ENCODE measurements around the gene EXOSC5.
"Not testable (repeated sequence)": the region's sequence is repeated elsewhere in the genome, so short reads cannot be mapped to it uniquely, and the experiment has no call there.

Gene EXOSC5

DNA sequence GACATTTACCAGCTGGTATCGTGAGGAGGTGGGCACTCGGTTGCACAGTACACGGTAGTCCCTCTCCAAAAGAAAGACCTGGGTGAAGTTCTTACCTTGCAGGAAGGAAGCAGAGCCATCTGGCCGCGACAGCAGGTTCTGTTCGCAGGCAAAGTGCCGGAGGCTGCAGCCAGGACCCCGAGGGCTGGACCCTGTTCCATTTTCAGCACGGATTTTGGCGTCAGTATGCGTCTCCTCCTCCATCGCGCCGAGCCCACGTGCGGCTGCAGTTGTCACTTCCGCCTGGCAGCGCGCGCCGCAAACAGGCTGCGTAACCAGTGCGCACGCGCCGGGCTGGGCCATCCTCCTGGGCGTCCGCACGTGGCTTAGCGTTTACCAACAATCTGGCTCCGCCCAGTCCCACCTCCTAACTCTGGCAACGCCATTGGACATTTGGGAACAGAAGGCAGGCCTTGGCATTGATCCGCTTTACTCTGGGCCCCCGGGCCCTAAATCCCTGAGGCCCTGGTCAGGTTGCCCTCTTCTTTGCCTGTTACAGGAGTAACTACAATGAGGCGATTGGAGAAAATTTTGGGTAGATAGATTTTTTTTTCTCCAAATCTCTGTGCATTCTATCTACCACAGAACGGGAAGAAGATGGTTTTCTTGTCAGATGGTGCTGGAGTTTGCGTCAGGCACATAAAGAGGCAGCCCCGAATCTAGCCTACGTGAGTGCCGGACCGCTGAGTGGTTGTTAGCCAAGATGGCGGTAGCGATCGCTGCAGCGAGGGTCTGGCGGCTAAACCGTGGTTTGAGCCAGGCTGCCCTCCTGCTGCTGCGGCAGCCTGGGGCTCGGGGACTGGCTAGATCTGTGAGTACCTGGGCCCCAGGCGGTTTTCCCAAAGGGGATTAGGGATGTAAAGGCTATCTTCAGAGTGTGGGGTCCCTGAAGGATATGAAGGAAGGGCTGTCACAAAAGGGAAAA, at the start of gene EXOSC5, which contains the start of gene BCKDHA:
Gene EXOSC5 (minus strand): TSS at position 274 of the 964 bp plus-strand sequence. CDS start 31 bp downstream, at position 243.
Gene BCKDHA (plus strand): TSS at position 733 of the 964 bp plus-strand sequence. CDS start 10 bp downstream, at position 743.
- peak; percentile 99 for DNase-seq

DNA sequence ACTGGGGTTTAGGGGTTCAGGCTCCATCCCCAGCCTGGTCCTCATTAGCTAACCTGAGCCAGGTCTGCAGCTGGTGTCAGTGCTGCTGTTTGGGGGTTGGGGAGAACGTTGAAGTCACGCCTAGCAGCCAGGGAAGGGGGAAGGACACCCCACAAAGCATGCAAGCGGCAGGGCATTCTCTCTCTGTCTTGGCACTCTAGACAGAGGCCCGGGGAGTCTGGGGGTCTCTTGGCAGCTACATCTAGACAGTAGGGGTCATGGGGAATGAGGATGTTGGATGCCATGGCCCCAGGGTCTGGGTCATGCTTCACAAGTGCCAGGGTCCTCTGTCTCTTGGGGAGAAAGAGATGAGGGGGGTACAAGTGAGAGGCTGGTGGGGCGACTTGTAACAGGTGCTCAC, 48.4 kb upstream of the EXOSC5 start:
- no peak for DNase-seq

- DNase-seq, result no peak
These were observed 46.8 kb upstream of the EXOSC5 start for GRCh38 chr19:41443813-41444455.

DNA sequence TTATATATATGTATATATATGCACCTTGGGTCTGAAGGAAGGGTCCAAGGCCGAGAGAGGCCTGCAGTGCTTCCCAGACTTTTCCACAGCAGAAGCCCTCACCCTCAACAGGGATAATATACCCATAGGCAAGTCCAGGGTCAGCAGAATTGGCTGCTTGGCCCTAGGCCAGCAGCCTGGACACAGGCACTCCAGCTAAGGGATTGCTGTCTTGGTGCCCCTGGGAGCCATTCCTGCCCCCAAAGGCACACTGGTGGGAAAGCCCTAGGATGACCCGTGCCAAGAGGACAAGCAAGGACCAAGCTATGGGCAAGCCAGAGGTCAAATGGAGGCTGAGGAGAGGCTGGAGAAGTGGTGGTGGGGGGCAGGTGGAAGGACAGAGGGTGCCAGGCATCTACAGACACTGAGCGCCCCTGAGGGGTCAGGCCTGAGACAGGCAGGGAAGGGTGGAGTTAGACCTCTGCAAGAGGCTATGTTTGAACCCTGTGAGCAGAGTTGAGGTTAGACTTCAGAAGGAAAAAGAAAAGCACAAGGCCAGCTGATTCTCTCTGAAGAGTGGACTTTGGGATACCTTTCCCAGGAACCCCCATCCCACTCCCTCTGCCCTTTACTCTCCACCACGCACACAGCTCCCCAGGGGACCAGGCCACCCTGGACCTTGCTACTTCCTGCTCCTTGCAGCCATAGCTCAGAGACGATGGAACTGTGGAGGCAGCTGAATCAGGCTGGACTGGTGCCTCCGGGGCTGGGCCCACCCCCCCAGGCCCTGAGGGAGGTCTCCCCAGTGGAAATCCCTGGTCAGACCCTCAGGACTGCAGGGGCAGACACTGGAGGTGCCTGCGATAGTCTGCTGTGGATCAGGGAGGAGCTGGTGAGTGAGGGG, 45.6 kb upstream of the EXOSC5 start, which contains the start of gene ERICH4:
Gene ERICH4 (plus strand): TSS at position 684 of the 883 bp plus-strand sequence. CDS start 14 bp downstream, at position 698.
- DNase-seq, result no peak

DNA sequence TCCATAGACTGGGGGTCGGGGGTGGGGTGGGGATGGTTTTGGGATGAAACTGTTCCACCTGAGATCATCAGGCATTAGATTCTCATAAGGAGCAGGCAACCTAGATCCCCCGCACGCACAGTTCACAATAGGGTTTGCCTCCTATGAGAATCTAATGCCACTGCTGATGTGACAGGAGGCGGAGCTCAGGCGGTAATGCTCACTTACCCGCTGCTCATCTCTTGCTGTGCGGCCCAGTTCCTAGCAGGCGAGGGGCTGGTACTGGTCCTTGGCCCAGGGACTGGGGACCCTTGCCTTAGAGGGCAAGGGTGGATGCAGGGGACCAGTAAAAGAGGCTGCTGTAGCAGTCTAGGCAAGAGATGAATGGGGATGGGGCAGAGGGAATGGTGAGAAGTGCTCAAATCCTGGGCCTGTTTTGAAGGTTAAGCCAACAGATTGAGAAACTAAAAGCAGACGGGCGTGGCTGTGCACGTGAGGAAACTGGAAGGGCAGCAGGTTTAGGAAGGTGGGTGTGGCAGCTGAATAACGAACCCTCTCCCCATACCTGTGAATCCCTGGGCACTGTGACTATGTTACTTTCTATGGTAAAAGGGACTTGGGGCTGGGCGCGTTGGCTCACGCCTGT, 44.3 kb upstream of the EXOSC5 start:
- DNase-seq, result no peak

DNA sequence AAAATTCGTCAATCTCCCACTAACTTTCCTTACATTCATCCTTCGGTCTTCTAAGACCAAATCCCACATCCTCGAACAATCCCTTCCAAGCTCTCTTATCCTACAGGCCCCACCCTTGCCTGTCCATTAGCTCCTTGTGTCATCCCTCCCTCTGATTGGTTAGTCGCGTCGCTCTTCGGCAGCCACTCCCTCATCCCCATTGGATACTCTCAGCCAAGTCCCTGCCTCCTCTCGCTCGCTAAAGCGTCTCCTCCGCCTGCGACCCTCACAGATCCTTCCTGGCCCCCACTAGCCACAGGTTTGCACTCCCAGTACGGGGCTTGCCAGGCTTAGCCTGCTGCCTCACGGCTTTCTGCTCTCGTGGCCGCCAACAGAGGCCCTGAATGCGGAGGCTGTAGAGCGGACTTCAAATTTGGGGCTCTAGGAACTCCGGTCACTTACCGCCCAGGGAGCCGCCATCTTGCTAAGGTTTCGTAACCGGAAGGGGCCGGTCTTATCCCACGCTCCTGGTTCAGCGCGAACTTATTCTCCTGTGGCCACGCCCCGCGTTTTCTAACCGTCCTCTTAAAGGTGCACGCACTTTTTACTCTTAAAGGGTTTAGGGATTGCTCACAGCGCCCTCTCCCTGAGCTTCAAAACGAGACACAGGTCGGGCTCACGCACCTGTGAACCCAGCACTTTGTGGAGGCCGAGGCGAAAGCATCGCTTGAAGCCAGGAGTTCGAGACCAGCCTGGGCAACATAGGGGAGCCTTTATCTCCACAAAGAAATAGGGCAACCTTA, 42.5 kb upstream of the EXOSC5 start, which contains the start of gene DMAC2:
Gene DMAC2 (minus strand): TSS at position 472 of the 782 bp plus-strand sequence. CDS start 13 bp downstream, at position 459.
- peak; percentile 98 for DNase-seq

DNA sequence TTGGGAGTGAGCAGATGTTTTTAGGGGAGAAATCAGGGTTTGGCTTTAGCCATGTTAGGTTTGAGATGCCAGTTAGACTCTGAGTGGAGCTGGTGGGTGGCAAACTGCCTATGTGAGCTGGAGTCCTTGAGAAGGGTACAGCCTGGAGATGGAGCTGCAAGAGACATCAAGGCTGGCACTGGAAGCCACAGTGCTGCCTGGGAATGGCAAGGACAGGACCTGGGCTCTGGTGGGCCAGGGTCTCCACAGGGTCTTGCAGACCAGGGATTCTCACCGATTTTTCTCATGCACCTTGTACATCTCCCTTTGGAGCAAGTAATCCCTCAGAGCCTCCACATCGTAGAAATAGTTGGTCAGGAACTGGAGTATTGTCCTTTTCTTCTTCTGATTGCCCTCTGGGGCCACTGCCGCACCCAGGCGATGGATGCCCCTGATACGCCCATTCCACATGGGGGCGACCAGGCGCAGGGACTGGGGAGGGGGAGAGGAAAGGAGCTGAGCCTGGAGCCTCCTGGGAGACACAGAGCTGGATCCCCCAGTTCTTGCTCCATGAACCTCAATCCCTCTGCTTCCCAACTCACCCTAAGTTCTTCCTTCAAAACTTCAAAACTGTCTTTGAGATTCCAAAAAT, 40.9 kb upstream of the EXOSC5 start:
- no peak for DNase-seq

- no peak for DNase-seq
These were observed 39.5 kb upstream of the EXOSC5 start for GRCh38 chr19:41436674-41436951.

- DNase-seq, result no peak
These were observed 38.9 kb upstream of the EXOSC5 start for GRCh38 chr19:41435936-41436673.

DNA sequence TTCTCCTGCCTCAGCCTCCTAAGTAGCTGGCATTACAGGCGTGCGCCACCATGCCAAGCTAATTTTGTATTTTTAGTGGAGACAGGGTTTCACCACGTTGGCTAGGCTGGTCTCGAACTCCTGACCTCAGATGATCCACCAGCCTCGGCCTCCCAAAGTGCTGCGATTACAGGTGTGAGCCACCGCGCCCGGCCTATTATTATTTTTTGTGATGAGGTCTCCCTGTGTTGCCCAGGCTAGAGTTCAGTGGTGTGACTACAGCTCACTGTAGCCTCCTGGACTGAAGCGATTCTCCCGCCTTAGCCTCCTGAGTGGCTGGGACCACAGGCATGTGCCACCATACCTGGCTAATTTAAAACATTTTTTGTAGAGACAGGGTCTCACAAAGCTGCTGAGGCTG, 38.2 kb upstream of the EXOSC5 start:
- not testable (repeated sequence) for DNase-seq

GRCh38 chr19:41434450-41434849, 37.3 kb upstream of the EXOSC5 start:
- DNase-seq, result no peak

DNA sequence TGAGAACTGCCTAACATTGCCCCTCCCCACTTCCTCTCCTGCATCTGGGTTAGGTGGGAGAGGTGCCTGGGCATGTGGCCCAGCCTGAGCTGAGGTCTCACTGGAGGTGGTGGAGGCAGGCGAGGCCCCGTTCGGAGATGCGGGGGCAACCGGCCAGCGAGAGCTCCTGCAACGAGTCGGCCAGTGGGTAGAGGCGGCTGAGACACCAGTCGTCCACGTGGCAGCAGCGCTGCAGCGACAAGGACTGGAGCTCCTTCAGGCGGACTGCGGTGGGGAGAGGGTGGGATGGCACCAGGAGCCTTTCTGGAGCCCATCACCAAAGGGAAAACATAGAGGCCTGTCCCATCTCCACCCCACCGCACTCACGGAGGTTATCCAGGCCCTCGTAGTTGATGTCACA, 36.0 kb upstream of the EXOSC5 start:
- DNase-seq, result no peak

GRCh38 chr19:41431426-41432386, 34.5 kb upstream of the EXOSC5 start:
- peak; percentile 14 for DNase-seq

DNA sequence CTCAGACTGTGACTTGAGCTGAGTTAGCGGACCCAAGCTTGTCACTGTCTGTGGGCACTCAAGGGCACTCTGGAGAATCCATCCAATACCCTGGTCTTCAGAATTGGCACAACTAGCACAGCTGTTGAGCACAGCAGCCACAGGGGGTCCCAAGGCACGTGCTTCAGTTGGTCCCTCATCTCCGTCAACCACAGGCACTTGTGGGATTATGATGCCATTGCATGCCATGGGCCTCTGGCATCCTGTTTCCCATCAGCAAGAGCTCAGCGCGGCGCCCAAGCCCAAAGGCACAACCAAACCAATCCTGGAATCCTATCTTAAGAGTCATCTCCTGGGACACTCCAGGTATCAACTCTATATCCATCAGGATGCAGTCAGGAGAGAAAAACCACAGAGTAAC, 33.8 kb upstream of the EXOSC5 start:
- DNase-seq, result no peak

GRCh38 chr19:41428481-41428859, 31.3 kb upstream of the EXOSC5 start:
- no peak for DNase-seq

GRCh38 chr19:41427647-41428480, 30.7 kb upstream of the EXOSC5 start:
- DNase-seq, result peak; percentile 55

- peak; percentile 51 for DNase-seq
These were observed 29.9 kb upstream of the EXOSC5 start, which contains the start of gene B3GNT8 for GRCh38 chr19:41426952-41427646. TSS of gene B3GNT8 (minus strand) at chr19:41427374. CDS start at chr19:41426778, 596 bp downstream.
